ENCODE measurements around the gene SMDT1. TPM values are rescaled to one million over a fixed set of nuclear protein-coding genes. Genes with fewer than 3 reads are reported as not detected.

SMDT1 gene
- total and polyA plus RNA-seq, 2 donors (not counting 3 experiments of a cell fraction or from before 2014, with no cell fraction given) = 61.2 to 74.2 TPM

DNA sequence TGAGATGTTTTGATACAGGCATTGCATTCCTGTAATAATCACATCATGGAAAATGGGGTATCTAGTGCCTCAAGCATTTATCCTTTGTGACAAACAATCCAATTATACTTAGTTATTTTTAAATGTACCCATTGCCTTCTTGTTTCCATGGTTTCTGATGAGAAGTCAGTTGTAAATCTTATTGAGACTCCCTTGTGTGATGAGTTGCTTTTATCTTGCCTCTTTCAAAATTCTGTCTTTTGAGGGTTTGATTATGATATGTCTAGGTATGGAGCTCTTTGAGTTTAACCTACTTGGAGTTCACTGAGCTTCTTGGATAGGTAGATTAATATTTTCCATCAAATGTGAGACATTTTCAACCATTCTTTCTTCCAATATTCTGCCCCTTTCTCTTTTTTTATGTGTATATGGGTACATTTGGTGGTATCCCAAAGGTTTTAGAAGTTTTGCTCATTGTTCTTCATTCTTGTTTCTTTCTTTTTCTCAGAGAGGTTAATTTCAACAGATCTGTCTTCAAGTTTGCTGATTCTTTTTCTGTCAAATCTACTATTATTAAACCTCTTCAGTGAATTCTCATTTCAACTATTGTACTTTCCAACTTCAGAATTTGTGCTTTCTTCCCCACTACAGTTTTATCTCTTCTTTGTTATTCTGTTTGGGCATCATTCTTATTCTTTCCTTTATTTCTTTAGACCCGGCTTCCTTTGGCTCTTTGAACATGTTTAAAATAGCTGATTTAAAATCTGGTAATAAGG is 22.6 kb upstream of the SMDT1 start:
- BruUV-seq (replicated peaks) = no TSS peak
- H3K9me3 ChIP-seq (replicated peaks; ENCODE audit: control insufficient read depth, insufficient read depth, low read length) = no peaks in the 10 kb centered on the region
- DNase-seq (ENCODE audit: low read depth, low spot score) (no peak), FAIRE-seq (no peak)
- no peak overlapping the region for H3K9ac ChIP-seq (replicated peaks; ENCODE audit: extremely low read depth, insufficient read depth, low read length)
- TF ChIP-seq GATA2 (IDR thresholded peaks at IDR 0.05; ENCODE audit: insufficient read depth, insufficient read length, low read depth, low read length) = no peak
- TF ChIP-seq FOS (IDR thresholded peaks at IDR 0.05; ENCODE audit: borderline replicate concordance, insufficient read depth, low read length) = no peak
- TF ChIP-seq CTCF (IDR thresholded peaks at IDR 0.05; ENCODE audit: extremely low read depth in 1 of 2, insufficient read depth in 1 of 2, low read depth in 1 of 2, low read length in 2 of 2) = no peak
- TF ChIP-seq POLR2A (IDR thresholded peaks at IDR 0.05; ENCODE audit: low read depth, low read length) = no peak
- TF ChIP-seq, protein P1, sequence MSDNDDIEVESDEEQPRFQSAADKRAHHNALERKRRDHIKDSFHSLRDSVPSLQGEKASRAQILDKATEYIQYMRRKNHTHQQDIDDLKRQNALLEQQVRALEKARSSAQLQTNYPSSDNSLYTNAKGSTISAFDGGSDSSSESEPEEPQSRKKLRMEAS (IDR thresholded peaks at IDR 0.05; ENCODE audit: insufficient read depth, insufficient read length) = no peak
- TF ChIP-seq JUN (IDR thresholded peaks at IDR 0.05; ENCODE audit: borderline replicate concordance, insufficient read depth, insufficient read length, low read depth) = no peak
- no peak for TF ChIP-seq POLR2AphosphoS5 (IDR thresholded peaks at IDR 0.05; ENCODE audit: insufficient read depth, low read depth, low read length)
- TF ChIP-seq MYC (IDR thresholded peaks at IDR 0.05; ENCODE audit: low read depth, low read length) = no peak
- TF ChIP-seq EZH2 (IDR thresholded peaks at IDR 0.05; ENCODE audit: borderline replicate concordance, low read depth, low read length, severe bottlenecking) = no peak
- dilution Hi-C loops (cut with MboI; ENCODE audit: extremely low pct_ligation_motif_present, low sequenced_read_pairs) (no loop called here), intact Hi-C loops (cut with micrococcal nuclease) (no loop called here)
- H3K9me1 ChIP-seq (replicated peaks; ENCODE audit: control insufficient read depth, extremely low read depth, insufficient read depth, low read length) = no peaks in the 10 kb centered on the region
- no peak overlapping the region for H2AFZ ChIP-seq (ENCODE audit: low read depth, low read length)
- H3K4me3 ChIP-seq (replicated peaks in 1 of 3; ENCODE audit: insufficient read depth in 1 of 3, low read depth in 1 of 3, low read length in 3 of 3) = no peak overlapping the region
- ChIA-PET CTCF (interaction anchor here (1.5 kb wide), 1 partner anchor 12 kb away, joined by 3 read pairs; no protein-coding TSS in a partner anchor), POLR2A (no interaction called here)
- no peaks in the 10 kb centered on the region for H3K4me1 ChIP-seq (ENCODE audit: control insufficient read depth, extremely low read depth, insufficient read depth, low read length)
- no peaks in the 10 kb centered on the region for H4K20me1 ChIP-seq (replicated peaks; ENCODE audit: control insufficient read depth, extremely low read depth, insufficient read depth, low read length)
- H3K27ac ChIP-seq (ENCODE audit: insufficient read depth, low read depth, low read length) = no peak overlapping the region
- no peaks in the 10 kb centered on the region for H3K79me2 ChIP-seq (ENCODE audit: control insufficient read depth, insufficient read depth, low read length)
- no peaks in the 10 kb centered on the region for H3K27me3 ChIP-seq (ENCODE audit: control insufficient read depth in 2 of 2, insufficient read depth in 2 of 2, low read length in 2 of 2)
- no peak overlapping the region for H3K4me2 ChIP-seq (ENCODE audit: insufficient read depth, low read length)
- H3K36me3 ChIP-seq (ENCODE audit: control insufficient read depth in 2 of 2, extremely low read depth in 1 of 2, insufficient read depth in 2 of 2, low read length in 2 of 2) = peaks cover 5 to 9% of the 10 kb centered on the region in 2 experiments
